ENCODE measurements around the gene LRMDA. TPM values are rescaled to one million over a fixed set of nuclear protein-coding genes. Genes with fewer than 3 reads are reported as not detected.

Gene LRMDA
- total RNA-seq, 2 donors from 2014 or later, result not detected

- H3K27ac Mint-ChIP-seq, result no peak overlapping the region
- H3K36me3 Mint-ChIP-seq, result no peaks in the 10 kb centered on the region
- ATAC-seq, result no peak
- H3K9me3 Mint-ChIP-seq, result peaks cover 0 to 6% of the 10 kb centered on the region in 2 donors
- no peak for DNase-seq (ENCODE audit: low spot score in 2 of 2)
Measured at GRCh38 chr10:75895259-75895658, 463.8 kb downstream of the LRMDA start.

DNA sequence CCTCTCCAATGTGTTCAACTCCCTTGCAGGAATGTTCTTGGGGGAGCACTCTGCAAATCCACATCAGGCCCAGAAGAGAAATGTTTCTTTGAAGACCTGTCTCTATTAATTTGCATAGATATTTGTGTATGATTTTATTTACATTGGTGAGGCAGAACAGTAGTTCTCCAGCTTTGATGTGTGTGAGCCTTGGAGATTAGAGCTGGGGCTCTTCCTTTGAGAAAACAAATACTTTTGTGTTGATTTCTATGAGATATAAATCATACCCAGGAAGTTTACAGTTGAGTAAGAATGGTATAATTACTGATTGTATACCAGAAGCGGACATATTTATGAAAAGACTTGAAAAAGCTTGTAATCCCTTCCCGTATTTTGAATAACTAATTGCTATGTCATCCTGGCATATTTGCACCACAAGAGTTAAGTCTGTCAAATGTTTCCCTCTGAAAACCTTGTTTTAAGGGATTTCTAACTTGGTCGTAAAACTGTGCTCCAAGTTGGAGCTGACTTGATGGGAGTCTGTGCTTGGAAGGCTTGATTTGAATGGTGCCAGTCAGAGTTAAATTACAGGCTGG lies 468.5 kb downstream of the LRMDA start:
- ATAC-seq (no peak), DNase-seq (ENCODE audit: low spot score in 2 of 2) (no peak)
- Mint-ChIP-seq H3K9me3 (no peaks in the 10 kb centered on the region), H3K27ac (no peak overlapping the region), H3K36me3 (no peaks in the 10 kb centered on the region)

DNA sequence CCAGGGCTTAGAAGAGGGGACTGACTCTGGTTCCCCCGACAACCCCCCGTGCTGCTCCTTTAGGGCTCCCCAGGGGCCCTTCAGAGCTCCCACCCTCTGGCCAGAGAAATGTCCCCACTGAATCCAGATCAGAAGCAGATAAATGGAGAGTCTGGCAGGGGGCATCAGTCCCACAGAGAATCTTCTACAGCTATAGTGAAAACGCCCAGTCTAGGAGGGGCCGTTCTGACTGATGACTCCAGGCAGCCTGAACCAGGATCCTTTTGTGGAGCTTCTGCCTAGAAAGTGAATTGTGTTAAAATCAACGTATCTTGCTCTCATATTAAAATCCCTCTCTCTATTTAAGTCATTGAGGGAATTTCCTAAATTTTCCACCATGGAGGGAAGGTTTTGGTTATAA lies 471.4 kb downstream of the LRMDA start:
- H3K27ac Mint-ChIP-seq, result no peak overlapping the region
- ATAC-seq (no peak), DNase-seq (ENCODE audit: low spot score in 2 of 2) (no peak)
- no peaks in the 10 kb centered on the region for H3K9me3 Mint-ChIP-seq
- H3K36me3 Mint-ChIP-seq, result no peaks in the 10 kb centered on the region

GRCh38 chr10:75904499-75905283 lies 473.3 kb downstream of the LRMDA start:
- Mint-ChIP-seq H3K27ac (no peak overlapping the region), H3K36me3 (no peaks in the 10 kb centered on the region), H3K9me3 (no peaks in the 10 kb centered on the region)
- ATAC-seq (no peak), DNase-seq (ENCODE audit: low spot score in 2 of 2) (no peak)

DNA sequence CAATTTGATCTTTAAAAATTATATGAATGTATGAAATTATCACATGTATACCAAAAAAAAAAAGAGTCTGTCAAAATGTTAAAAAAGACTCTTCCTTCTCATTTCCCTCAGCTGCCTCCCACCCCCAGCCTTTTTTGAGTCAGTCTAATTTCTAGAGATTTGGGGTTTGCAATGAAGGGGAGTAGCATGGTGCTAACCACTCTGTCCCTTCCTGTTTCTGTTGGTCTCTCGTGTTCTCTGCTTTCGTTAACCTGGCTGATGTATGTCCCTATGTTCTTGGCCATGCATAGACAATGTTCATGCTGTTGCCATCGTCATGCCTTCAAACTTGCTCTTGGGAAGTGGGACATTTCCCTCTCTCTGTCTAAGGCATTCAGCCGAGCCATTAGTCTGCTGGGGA lies 474.1 kb downstream of the LRMDA start:
- Mint-ChIP-seq H3K9me3 (no peaks in the 10 kb centered on the region), H3K36me3 (no peaks in the 10 kb centered on the region), H3K27ac (no peak overlapping the region)
- DNase-seq (ENCODE audit: low spot score in 2 of 2) (no peak), ATAC-seq (no peak)

GRCh38 chr10:75910032-75910431 lies 478.6 kb downstream of the LRMDA start:
- no peaks in the 10 kb centered on the region for H3K36me3 Mint-ChIP-seq
- DNase-seq (ENCODE audit: low spot score in 2 of 2) (no peak), ATAC-seq (no peak)
- H3K27ac Mint-ChIP-seq, result no peak overlapping the region
- H3K9me3 Mint-ChIP-seq, result no peaks in the 10 kb centered on the region

GRCh38 chr10:75911426-75911825 lies 480.0 kb downstream of the LRMDA start:
- ATAC-seq, result no peak
- H3K9me3 Mint-ChIP-seq, result no peaks in the 10 kb centered on the region
- DNase-seq (ENCODE audit: low spot score in 2 of 2), result no peak
- H3K36me3 Mint-ChIP-seq, result no peaks in the 10 kb centered on the region
- H3K27ac Mint-ChIP-seq, result no peak overlapping the region

- DNase-seq (ENCODE audit: low spot score in 2 of 2) (no peak), ATAC-seq (no peak)
- Mint-ChIP-seq H3K27ac (no peak overlapping the region), H3K36me3 (no peaks in the 10 kb centered on the region), H3K9me3 (no peaks in the 10 kb centered on the region)
Measured at GRCh38 chr10:75916906-75917305, 485.5 kb downstream of the LRMDA start.

DNA sequence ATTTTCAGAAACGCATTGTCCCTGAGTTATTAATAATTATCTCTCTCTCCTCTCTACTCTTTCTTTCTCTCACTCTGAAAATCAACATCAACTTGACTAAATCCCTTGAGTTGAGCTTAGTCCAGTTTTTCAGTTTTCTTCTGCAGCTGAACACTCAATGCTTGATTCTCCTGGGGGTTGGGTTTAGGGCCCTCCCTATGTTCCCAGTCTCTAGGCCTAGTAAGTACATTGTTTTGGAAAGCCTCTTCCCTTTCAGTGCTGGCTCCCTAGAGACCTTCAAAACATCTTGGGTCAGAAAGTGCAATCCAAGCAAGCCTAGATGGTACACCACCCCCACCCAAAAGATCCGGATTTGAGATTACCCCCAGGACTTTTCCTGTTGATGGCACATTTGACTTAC lies 488.5 kb downstream of the LRMDA start:
- no peak for ATAC-seq
- no peaks in the 10 kb centered on the region for H3K36me3 Mint-ChIP-seq
- peaks cover 0 to 6% of the 10 kb centered on the region in 2 donors for H3K9me3 Mint-ChIP-seq
- no peak for DNase-seq (ENCODE audit: low spot score in 2 of 2)
- H3K27ac Mint-ChIP-seq, result no peak overlapping the region

- H3K27ac Mint-ChIP-seq, result no peak overlapping the region
- H3K9me3 Mint-ChIP-seq, result peaks cover 0 to 6% of the 10 kb centered on the region in 2 donors
- ATAC-seq, result no peak
- DNase-seq (ENCODE audit: low spot score in 2 of 2), result no peak
- no peaks in the 10 kb centered on the region for H3K36me3 Mint-ChIP-seq
Measured at GRCh38 chr10:75922435-75922834, 491.0 kb downstream of the LRMDA start.

DNA sequence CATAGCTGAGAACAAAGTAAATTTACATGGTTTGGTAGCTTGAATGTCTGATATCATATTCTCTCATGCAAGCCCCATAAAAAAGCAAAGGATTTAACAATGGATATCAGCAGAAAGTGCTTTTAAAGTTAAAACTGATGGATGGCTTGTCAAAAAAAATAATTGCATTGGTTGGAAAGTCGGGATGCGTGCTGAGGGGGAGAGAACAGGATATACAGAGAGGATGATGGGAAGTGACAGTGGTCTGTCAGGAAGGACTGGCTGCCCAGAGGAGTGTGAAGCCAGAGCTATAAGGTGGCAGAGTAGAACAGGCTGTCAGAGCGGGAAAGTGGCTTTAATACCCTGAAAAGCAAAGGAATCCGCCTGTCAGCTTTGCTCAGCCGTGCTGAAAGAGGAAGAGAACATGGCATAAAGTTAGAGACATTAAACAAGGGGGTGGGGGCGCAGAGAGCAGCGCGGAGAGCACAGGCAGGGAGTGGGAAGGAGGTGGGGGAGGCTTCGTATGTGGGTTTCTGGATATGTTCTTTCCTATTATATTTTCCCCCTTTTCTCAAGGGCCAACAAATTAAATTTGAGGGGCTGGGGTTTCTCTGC lies 493.0 kb downstream of the LRMDA start:
- Mint-ChIP-seq H3K36me3 (no peaks in the 10 kb centered on the region), H3K9me3 (peaks cover 0 to 6% of the 10 kb centered on the region in 2 donors), H3K27ac (no peak overlapping the region)
- ATAC-seq (no peak), DNase-seq (ENCODE audit: low spot score in 2 of 2) (no peak)

- Mint-ChIP-seq H3K27ac (no peak overlapping the region), H3K9me3 (peaks cover 0 to 6% of the 10 kb centered on the region in 2 donors), H3K36me3 (no peaks in the 10 kb centered on the region)
- ATAC-seq, result no peak
- no peak for DNase-seq (ENCODE audit: low spot score in 2 of 2)
Measured at GRCh38 chr10:75925999-75926398, 494.6 kb downstream of the LRMDA start.

GRCh38 chr10:75926763-75927162 lies 495.3 kb downstream of the LRMDA start:
- no peak for DNase-seq (ENCODE audit: low spot score in 2 of 2)
- H3K9me3 Mint-ChIP-seq, result peaks cover 0 to 6% of the 10 kb centered on the region in 2 donors
- ATAC-seq, result no peak
- H3K27ac Mint-ChIP-seq, result no peak overlapping the region
- no peaks in the 10 kb centered on the region for H3K36me3 Mint-ChIP-seq

- ATAC-seq (no peak), DNase-seq (ENCODE audit: low spot score in 2 of 2) (no peak)
- Mint-ChIP-seq H3K36me3 (no peaks in the 10 kb centered on the region), H3K27ac (no peak overlapping the region), H3K9me3 (no peaks in the 10 kb centered on the region)
Measured at GRCh38 chr10:75928231-75928630, 496.8 kb downstream of the LRMDA start.

DNA sequence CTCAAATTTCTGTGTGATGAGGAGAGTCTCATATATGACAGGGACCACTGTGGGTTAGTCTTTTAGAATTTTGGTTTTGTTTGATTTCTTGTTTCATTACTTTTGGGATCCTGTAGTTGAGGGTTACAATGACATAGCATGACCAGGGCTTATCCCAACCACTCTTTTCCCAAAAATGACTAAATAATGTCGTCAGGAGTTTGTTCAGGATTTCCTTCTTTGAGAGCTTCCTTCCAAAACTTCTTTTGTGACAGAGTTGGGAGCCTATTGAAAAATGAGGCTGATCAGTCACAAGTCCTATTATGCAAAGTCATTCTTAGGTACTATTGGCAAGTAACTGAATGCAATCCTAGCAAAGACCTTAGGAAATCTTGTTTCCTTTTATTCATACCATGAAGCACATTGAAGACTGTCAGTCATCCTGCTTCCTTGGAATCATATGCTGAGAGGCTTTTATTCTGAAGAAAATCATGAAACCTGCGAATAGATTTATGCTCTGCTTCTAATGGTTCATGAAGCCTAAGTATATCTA lies 498.3 kb downstream of the LRMDA start:
- Mint-ChIP-seq H3K27ac (no peak overlapping the region), H3K36me3 (no peaks in the 10 kb centered on the region), H3K9me3 (no peaks in the 10 kb centered on the region)
- no peak for DNase-seq (ENCODE audit: low spot score in 2 of 2)
- no peak for ATAC-seq

DNA sequence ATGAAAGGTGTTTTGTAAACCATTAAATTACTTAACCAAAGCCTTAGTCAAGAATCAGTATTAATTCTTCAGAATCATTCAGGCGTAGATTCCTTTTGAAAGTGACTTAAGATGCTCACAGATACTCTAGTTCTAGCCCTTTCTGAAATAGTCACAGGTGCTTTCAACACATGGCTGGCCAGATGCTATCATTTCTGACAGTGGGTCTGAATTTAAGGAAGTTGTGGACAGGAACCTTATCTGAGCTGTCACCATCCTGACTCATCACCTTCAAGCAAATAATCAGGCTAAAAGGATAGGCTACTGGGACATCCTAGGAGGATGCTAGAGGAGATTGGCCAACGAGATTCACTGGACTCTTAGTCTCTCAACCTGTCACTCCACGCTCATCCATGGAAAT lies 501.5 kb downstream of the LRMDA start:
- H3K27ac Mint-ChIP-seq, result no peak overlapping the region
- DNase-seq (ENCODE audit: low spot score in 2 of 2) (no peak), ATAC-seq (no peak)
- H3K9me3 Mint-ChIP-seq, result no peaks in the 10 kb centered on the region
- no peaks in the 10 kb centered on the region for H3K36me3 Mint-ChIP-seq

GRCh38 chr10:75935240-75935639 lies 503.8 kb downstream of the LRMDA start:
- H3K9me3 Mint-ChIP-seq, result no peaks in the 10 kb centered on the region
- no peak for ATAC-seq
- H3K36me3 Mint-ChIP-seq, result no peaks in the 10 kb centered on the region
- DNase-seq (ENCODE audit: low spot score in 2 of 2), result no peak
- no peak overlapping the region for H3K27ac Mint-ChIP-seq
